ENCODE data around the gene GTF2IRD2.
"Not testable (repeated sequence)": the region's sequence is repeated elsewhere in the genome, so short reads cannot be mapped to it uniquely, and the experiment has no call there.

DNA sequence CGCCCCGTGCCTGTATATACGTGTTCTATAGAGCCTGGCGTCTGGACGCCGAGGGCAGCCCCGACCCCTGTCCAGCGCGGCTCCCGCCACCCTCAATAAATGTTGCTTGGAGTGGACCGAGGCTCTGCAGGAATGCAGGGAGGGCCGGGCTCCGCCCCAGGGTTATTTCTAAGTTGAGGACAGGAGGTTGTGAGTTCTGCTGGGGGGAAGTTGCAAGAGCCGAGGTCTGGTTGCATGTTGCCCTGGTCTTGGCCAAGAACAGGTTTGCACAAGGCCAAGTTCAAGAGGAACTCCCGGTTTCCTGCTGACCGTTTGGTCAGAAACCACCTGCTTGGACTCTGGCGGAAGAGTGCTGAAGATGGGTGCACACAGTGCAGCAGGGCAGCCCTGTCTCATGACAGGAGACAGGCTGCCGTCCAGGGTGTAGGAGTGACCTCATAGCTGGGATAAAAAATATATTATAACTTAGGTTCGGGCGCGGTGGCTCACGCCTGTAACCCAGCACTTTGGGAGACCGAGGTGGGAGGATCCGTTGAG lies 62.1 kb downstream of the GTF2IRD2 start:
- TF ChIP-seq, protein P1, sequence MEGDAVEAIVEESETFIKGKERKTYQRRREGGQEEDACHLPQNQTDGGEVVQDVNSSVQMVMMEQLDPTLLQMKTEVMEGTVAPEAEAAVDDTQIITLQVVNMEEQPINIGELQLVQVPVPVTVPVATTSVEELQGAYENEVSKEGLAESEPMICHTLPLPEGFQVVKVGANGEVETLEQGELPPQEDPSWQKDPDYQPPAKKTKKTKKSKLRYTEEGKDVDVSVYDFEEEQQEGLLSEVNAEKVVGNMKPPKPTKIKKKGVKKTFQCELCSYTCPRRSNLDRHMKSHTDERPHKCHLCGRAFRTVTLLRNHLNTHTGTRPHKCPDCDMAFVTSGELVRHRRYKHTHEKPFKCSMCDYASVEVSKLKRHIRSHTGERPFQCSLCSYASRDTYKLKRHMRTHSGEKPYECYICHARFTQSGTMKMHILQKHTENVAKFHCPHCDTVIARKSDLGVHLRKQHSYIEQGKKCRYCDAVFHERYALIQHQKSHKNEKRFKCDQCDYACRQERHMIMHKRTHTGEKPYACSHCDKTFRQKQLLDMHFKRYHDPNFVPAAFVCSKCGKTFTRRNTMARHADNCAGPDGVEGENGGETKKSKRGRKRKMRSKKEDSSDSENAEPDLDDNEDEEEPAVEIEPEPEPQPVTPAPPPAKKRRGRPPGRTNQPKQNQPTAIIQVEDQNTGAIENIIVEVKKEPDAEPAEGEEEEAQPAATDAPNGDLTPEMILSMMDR (IDR thresholded peaks at IDR 0.05; ENCODE audit: borderline replicate concordance, extremely low read depth, low read length, poor library complexity, severe bottlenecking): not testable (repeated sequence)
- not testable (repeated sequence) for TF ChIP-seq EZH2 (IDR thresholded peaks at IDR 0.05; ENCODE audit: borderline replicate concordance, low read depth, low read length, severe bottlenecking)
